Muscle layer of colon (tissue), 2 donors: Measurements from ENCODE around the gene VSNL1.

Source experiments
- H3K27ac ChIP-seq: one replicate; pipeline ENCODE4 v1.7.0; 2013; ENCODE audit warnings: low read depth, mild to moderate bottlenecking, low read length, moderate library complexity
- H3K27me3 ChIP-seq, 2 donors: one replicate each; pipeline ENCODE4 v1.7.0; 2013; ENCODE audit warnings: low read length in 2 of 2, mild to moderate bottlenecking in 2 of 2; ENCODE audit not compliant: insufficient read depth in 2 of 2, control insufficient read depth in 1 of 2
- H3K36me3 ChIP-seq: one replicate; pipeline ENCODE4 v1.7.0; 2013; ENCODE audit warnings: mild to moderate bottlenecking, low read length; ENCODE audit not compliant: insufficient read depth
- H3K4me1 ChIP-seq: one replicate; pipeline ENCODE4 v1.7.0; 2013; ENCODE audit warnings: mild to moderate bottlenecking, low read length; ENCODE audit not compliant: insufficient read depth
- H3K4me3 ChIP-seq, 2 donors: one replicate each; pipeline ENCODE4 v1.7.0; 2013; ENCODE audit warnings: low read length in 2 of 2, low read depth in 1 of 2, mild to moderate bottlenecking in 1 of 2, moderate library complexity in 1 of 2
- H3K9ac ChIP-seq: one replicate; pipeline ENCODE4 v1.7.0; 2013; ENCODE audit warnings: low read length
- H3K9me3 ChIP-seq: one replicate; pipeline ENCODE4 v1.7.0; 2013; ENCODE audit warnings: mild to moderate bottlenecking, low read length
- donor health status: abdominal sarcoma.
- donor health status: Adenocarcinoma of cecum.

Gene VSNL1

DNA sequence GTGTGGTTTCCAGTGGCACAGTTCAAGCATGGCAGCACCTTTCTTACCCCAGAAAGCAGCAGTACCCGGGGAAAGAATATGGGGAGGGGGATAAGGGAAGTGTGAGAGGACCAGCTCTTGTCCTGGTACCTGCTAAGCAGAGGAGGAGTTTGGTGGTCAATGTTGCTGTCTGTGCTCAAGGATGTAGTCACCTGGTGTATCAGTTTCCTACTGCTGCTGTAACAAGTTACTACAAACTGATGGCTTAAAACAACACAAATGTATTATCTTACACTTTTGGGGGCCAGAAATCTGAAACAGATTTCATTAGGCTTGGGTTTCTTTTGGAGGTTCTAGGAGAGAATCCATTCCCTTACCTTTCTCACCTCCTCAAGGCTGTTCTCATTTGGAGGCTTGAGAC is 77.5 kb downstream of the VSNL1 start:
- no peak overlapping the region for H3K4me3 ChIP-seq
- no peaks in the 10 kb centered on the region for H3K9me3 ChIP-seq
- no peak overlapping the region for H3K27ac ChIP-seq
- H3K9ac ChIP-seq: no peak overlapping the region
- no peaks in the 10 kb centered on the region for H3K4me1 ChIP-seq
- no peaks in the 10 kb centered on the region for H3K27me3 ChIP-seq
- H3K36me3 ChIP-seq: no peaks in the 10 kb centered on the region

DNA sequence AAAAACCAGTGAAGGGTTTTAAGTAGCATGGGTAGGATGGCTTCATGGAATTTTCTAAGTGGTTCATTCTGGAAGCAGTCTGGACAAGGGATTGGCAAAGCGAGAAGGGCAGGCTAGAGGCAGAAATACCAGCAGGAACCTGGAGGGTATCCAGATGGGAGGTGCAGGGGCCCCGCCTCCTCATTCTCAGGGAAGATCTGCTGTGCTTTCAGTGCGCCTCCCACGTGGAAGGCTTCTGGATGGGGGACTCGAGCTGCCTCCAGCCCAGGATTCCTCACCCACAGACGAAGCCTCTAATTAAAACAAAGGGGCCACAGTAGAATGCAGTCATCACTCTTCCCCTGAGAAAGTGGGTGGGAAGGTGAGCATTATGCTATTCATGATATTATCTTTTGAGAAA is 79.8 kb downstream of the VSNL1 start:
- no peaks in the 10 kb centered on the region for H3K4me1 ChIP-seq
- no peaks in the 10 kb centered on the region for H3K27me3 ChIP-seq
- no peaks in the 10 kb centered on the region for H3K9me3 ChIP-seq
- no peaks in the 10 kb centered on the region for H3K36me3 ChIP-seq
- no peak overlapping the region for H3K4me3 ChIP-seq
- H3K27ac ChIP-seq: no peak overlapping the region
- no peak overlapping the region for H3K9ac ChIP-seq

DNA sequence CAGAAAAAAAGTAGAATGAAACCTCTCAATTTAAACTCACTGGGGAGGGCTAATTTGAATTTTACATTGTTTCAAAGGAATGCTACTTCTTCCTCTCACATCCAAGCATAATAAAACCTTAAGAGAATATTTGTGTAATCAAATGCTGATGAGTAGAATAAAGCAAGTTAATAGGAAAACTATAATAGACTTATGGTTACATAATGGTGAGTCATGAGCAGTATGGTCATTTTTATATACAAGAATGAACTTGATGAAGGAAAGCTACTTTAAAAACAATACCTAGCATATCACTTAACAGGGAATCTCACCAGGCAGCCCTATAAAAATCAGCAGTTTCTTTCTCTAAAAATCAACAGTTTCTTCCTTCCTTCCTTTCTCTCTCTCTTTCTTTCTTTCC is 80.3 kb downstream of the VSNL1 start:
- Histone ChIP-seq H3K36me3 (no peaks in the 10 kb centered on the region), H3K27ac (no peak overlapping the region), H3K9me3 (no peaks in the 10 kb centered on the region), H3K4me1 (no peaks in the 10 kb centered on the region), H3K4me3 (no peak overlapping the region), H3K27me3 (no peaks in the 10 kb centered on the region), H3K9ac (no peak overlapping the region)

DNA sequence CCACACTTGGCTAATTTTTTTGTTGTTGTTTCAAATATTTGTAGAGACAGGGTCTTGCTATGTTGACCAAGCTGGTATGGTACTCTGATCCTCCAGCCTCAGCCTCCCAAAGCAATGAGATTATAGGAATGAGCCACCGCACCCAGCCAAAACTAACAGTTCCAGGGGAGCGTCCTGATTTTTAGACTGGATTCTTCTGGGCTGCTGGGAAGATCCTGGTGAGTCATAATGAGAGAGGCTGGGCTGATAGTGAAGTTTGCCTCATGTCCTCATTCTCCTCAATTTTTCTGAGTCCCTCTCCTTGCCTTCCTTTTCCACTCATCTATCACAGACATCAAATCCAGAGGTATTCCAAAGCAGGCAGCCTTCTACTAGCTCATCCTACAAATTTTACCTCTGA is 81.3 kb downstream of the VSNL1 start:
- no peaks in the 10 kb centered on the region for H3K9me3 ChIP-seq
- no peaks in the 10 kb centered on the region for H3K4me1 ChIP-seq
- no peak overlapping the region for H3K9ac ChIP-seq
- H3K36me3 ChIP-seq: no peaks in the 10 kb centered on the region
- H3K27me3 ChIP-seq: no peaks in the 10 kb centered on the region
- H3K27ac ChIP-seq: no peak overlapping the region
- no peak overlapping the region for H3K4me3 ChIP-seq

DNA sequence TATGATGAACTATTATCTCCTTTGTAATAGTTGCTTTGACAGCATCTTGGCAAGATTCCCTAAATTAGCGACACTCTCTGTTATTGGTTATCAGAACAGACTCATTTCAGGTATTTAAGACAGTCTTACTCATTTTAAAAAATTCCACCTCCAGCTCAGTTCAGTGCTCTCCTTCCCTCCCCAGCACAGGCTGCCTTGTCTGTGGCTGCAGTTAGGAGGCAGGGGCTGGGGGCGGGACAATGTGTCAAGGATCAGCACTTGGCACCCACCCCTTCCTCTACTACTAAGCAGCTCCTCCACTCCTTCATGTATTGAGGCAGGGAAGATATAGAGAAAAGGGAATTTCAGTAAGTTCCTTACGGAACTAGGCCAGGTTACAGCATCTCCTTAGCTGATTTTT is 85.0 kb downstream of the VSNL1 start:
- H3K4me3 ChIP-seq: no peak overlapping the region
- H3K27me3 ChIP-seq: no peaks in the 10 kb centered on the region
- H3K9ac ChIP-seq: no peak overlapping the region
- H3K36me3 ChIP-seq: no peaks in the 10 kb centered on the region
- H3K9me3 ChIP-seq: no peaks in the 10 kb centered on the region
- H3K27ac ChIP-seq: no peak overlapping the region
- H3K4me1 ChIP-seq: no peaks in the 10 kb centered on the region

DNA sequence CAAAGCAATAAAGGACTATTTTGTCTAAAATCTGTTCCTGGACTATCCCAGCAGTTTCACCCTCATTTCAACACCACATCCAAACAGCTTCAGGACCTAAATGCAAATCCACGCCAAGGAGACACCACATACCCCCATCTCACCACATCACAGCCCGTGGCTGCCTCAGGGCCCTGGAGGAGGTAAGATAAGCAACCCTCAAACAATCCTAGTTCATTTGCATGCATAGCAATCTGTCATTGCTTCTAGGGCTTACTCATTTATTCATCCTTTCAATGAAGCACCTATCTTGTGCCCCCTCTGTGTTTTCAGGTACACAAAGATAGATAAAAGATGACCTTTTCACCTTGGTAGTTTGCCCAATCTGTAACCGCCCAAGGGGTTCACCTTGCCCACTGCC is 86.5 kb downstream of the VSNL1 start:
- Histone ChIP-seq H3K4me1 (no peaks in the 10 kb centered on the region), H3K36me3 (no peaks in the 10 kb centered on the region), H3K27me3 (no peaks in the 10 kb centered on the region)

DNA sequence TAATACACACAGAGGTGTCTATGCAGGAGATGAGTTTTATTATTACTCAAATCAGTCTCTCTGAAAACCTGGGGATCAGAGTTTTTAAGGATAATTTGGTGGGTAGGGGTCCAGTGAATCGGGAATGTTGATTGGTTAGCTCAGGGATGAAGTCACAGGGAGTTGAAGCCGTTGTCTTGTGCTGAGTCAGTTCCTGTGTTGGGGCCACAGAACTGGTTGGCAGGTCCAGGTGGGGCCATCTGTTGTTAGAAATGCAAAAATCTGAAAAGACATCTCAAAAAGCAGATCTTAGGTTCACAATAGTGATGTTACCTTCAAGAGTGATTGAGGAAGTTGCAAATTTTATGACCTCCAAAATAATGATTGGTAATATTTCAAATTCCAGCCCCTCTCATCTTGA is 86.9 kb downstream of the VSNL1 start:
- H3K27me3 ChIP-seq: no peaks in the 10 kb centered on the region
- no peak overlapping the region for H3K9ac ChIP-seq
- H3K36me3 ChIP-seq: no peaks in the 10 kb centered on the region
- H3K9me3 ChIP-seq: no peaks in the 10 kb centered on the region
- no peak overlapping the region for H3K27ac ChIP-seq
- no peak overlapping the region for H3K4me3 ChIP-seq
- no peaks in the 10 kb centered on the region for H3K4me1 ChIP-seq

More for the DNA sequence above, 86.5 kb downstream of the VSNL1 start:
- Histone ChIP-seq H3K27ac (no peak overlapping the region), H3K4me3 (no peak overlapping the region), H3K9ac (no peak overlapping the region), H3K9me3 (no peaks in the 10 kb centered on the region)

DNA sequence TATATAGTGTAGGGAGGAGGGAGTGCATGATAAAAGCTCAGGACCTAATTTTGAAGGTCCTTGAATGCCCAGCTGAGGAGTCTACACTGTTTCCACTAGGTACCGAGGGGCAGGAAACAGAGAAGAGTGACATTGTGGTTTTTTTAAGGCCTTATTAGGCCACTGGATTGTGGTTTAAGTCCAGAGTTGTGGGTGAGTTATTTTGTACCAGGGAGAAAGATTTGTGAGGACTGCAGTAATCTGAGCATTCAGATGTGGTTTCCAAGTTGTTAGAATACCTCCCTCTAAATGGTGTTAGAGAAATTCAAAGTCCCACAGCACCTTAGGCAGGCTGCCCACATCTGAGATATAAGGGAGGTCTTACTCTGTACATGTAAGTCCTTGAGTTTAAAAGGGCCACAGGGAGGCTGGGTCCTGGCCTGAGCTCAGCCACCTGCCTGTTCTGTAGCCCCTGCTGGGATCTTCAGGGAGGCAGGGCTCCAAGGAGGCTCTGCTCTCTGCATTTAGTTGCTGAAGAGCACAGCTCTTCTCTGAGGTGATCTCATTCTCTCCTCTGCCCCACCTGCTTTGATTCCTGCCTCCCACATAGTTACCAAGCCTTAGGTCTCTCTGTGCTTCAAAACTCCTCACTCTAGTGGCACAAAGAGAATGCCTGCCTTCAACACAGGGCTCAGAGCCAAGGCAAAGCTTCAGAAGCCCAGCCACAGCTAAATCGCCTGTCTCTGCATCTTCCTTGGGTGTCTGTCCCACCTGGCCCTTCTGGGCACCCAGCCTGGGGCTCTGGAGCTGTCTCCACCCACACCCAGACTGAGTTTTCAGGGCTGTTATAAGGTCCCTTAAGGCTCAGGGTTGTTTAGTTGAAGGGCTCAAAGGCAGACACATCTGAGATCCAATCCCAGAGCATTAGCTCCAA is 88.1 kb downstream of the VSNL1 start:
- H3K4me3 ChIP-seq: no peak overlapping the region
- no peak overlapping the region for H3K9ac ChIP-seq
- no peaks in the 10 kb centered on the region for H3K4me1 ChIP-seq
- H3K27ac ChIP-seq: no peak overlapping the region
- no peaks in the 10 kb centered on the region for H3K27me3 ChIP-seq
- no peaks in the 10 kb centered on the region for H3K36me3 ChIP-seq
- no peaks in the 10 kb centered on the region for H3K9me3 ChIP-seq

DNA sequence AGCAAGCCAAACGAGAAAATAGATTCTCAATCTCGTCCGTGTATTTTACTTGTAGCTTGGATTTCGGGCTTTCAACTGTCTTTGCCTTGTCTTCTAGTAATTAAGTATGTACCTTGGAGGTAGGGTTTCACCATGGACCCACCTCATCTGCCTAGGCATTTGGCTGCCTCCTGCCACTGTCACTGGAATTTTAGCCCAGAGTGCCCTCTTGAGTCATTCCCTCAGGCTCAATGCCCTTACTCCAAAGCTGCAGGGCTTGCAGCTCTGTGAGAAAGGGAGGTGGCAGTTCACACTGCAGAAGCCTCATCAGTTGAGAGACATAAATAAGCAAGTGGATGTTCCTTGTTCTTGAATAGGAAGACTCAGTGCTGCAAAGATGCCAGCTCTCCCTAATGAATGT is 89.6 kb downstream of the VSNL1 start:
- Histone ChIP-seq H3K36me3 (no peaks in the 10 kb centered on the region), H3K27ac (no peak overlapping the region), H3K4me1 (no peaks in the 10 kb centered on the region), H3K4me3 (no peak overlapping the region), H3K9ac (no peak overlapping the region), H3K27me3 (no peaks in the 10 kb centered on the region), H3K9me3 (no peaks in the 10 kb centered on the region)

DNA sequence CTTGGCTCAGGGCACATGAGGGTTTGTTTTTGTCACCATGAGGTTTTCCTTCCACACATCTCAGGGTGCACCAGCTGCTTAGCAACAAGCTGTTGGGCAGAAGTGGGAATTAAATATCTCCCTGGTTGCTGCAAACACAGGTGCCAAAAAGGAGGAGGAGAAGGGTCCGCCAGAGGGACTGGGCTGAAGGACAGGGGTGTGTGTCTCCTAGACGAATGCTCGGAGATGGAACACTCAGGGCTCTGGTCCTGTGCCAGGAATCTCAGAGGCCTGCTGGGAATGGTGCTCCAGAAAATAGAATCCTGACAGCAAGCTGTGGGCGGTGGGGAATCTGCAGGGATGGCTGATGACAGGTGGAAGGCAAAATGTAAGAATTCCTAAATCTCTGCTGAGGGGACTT is 94.5 kb downstream of the VSNL1 start:
- no peak overlapping the region for H3K9ac ChIP-seq
- no peaks in the 10 kb centered on the region for H3K27me3 ChIP-seq
- H3K27ac ChIP-seq: no peak overlapping the region
- H3K4me1 ChIP-seq: no peaks in the 10 kb centered on the region
- no peak overlapping the region for H3K4me3 ChIP-seq
- H3K9me3 ChIP-seq: no peaks in the 10 kb centered on the region
- no peaks in the 10 kb centered on the region for H3K36me3 ChIP-seq

DNA sequence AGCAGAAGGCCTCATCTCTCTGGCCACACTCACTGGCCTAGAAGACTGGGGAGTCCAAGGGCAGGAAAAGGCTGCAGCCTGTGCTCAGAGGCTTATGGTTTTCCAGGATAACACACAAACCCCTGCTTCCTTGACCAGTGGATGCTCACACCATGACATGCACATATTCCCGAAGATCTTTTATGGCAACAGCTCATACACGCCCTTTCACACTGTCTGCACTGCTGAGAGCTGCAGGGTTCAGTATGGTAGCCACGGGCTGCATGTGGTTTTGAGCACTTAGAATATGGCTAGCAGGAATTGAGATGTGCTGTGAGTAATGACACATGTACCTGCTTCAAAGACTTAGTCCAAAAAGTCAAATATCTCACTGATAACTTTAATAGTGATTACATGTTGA is 95.8 kb downstream of the VSNL1 start:
- Histone ChIP-seq H3K9ac (no peak overlapping the region), H3K36me3 (no peaks in the 10 kb centered on the region), H3K9me3 (no peaks in the 10 kb centered on the region), H3K4me1 (no peaks in the 10 kb centered on the region), H3K4me3 (no peak overlapping the region), H3K27ac (no peak overlapping the region), H3K27me3 (no peaks in the 10 kb centered on the region)
